SK-N-SH treated with all-trans-retinoic acid at 6 μM for 48 hours (cell line): ENCODE results near the gene MTAP.

Experiments used
- ATAC-seq: fragments of 200-7000 bp; cut with Tn5 transposase; 3 replicates; pipeline ENCODE4 v1.9.1; 2020; ENCODE audit warnings: mild to moderate bottlenecking, moderate library complexity
- ARNTL ChIP-seq: fragments of 450-650 bp; formaldehyde crosslinking; IDR thresholded peaks from 2 replicates; pipeline ENCODE4 v1.5.0; 2020; ENCODE audit warnings: low read depth, mild to moderate bottlenecking, moderate library complexity, borderline replicate concordance
- BACH2 ChIP-seq: fragments of 250-450 bp; sonication (Bioruptor Pico); IDR thresholded peaks from 2 replicates; pipeline ENCODE4 v1.9.0; 2021; ENCODE audit warnings: mild to moderate bottlenecking, borderline replicate concordance
- CSRNP3 ChIP-seq: fragments of 250-450 bp; sonication (Bioruptor Pico); IDR thresholded peaks from 2 replicates; pipeline ENCODE4 v1.5.1; 2021; ENCODE audit warnings: mild to moderate bottlenecking, moderate library complexity
- ESRRG ChIP-seq: fragments of 250-450 bp; sonication (Bioruptor Pico); IDR thresholded peaks from 2 replicates; pipeline ENCODE4 v1.6.1; 2021; ENCODE audit warnings: mild to moderate bottlenecking
- GLIS3 ChIP-seq: fragments of 250-450 bp; sonication (Bioruptor Pico); IDR thresholded peaks from 2 replicates; pipeline ENCODE4 v1.5.0; 2020; ENCODE audit warnings: mild to moderate bottlenecking, moderate library complexity
- ISL1 ChIP-seq: fragments of 250-450 bp; sonication (Bioruptor Pico); IDR thresholded peaks from 2 replicates; pipeline ENCODE4 v2.1.2; 2022; ENCODE audit warnings: mild to moderate bottlenecking, moderate library complexity
- OSR1 ChIP-seq: fragments of 250-450 bp; sonication (Bioruptor Pico); IDR thresholded peaks from 2 replicates; pipeline ENCODE4 v1.8.0; 2022; ENCODE audit warnings: moderate library complexity, mild to moderate bottlenecking, inconsistent platforms
- POU6F1 ChIP-seq: fragments of 250-450 bp; sonication (Bioruptor Pico); IDR thresholded peaks from 2 replicates; pipeline ENCODE4 v1.8.0; 2021; ENCODE audit warnings: low read depth, mild to moderate bottlenecking, moderate library complexity, borderline replicate concordance
- RARB ChIP-seq: fragments of 250-450 bp; sonication (Bioruptor Pico); IDR thresholded peaks from 2 replicates; pipeline ENCODE4 v1.8.0; 2021; ENCODE audit warnings: mild to moderate bottlenecking, moderate library complexity
- SNAI2 ChIP-seq: fragments of 250-450 bp; sonication (Bioruptor Pico); IDR thresholded peaks from 2 replicates; pipeline ENCODE4 v1.5.0; 2020; ENCODE audit warnings: mild to moderate bottlenecking, moderate library complexity
- TCF4 ChIP-seq: fragments of 250-450 bp; sonication (Bioruptor Pico); IDR thresholded peaks from 2 replicates; pipeline ENCODE4 v1.8.0; 2021; ENCODE audit warnings: mild to moderate bottlenecking, moderate library complexity, borderline replicate concordance
- TOX ChIP-seq: fragments of 250-450 bp; sonication (Bioruptor Pico); IDR thresholded peaks from 2 replicates; pipeline ENCODE4 v1.8.0; 2021; ENCODE audit warnings: mild to moderate bottlenecking, moderate library complexity, borderline replicate concordance
- ZC3H10 ChIP-seq: fragments of 250-450 bp; sonication (Bioruptor Pico); IDR thresholded peaks from 2 replicates; pipeline ENCODE4 v1.5.1; 2021; ENCODE audit warnings: mild to moderate bottlenecking, moderate library complexity
- ZFP3 ChIP-seq: fragments of 250-450 bp; sonication (Bioruptor Pico); IDR thresholded peaks from 2 replicates; pipeline ENCODE4 v1.5.0; 2020; ENCODE audit warnings: mild to moderate bottlenecking, moderate library complexity
- ZFP30 ChIP-seq: fragments of 450-650 bp; formaldehyde crosslinking; IDR thresholded peaks from 2 replicates; pipeline ENCODE4 v1.5.0; 2022; ENCODE audit warnings: mild to moderate bottlenecking, moderate library complexity
- ZNF565 ChIP-seq: fragments of 450-650 bp; formaldehyde crosslinking; conservative IDR thresholded peaks from 2 replicates; pipeline ENCODE4 v1.5.0; 2020; ENCODE audit warnings: low read depth, mild to moderate bottlenecking, moderate library complexity
- ZNF70 ChIP-seq: fragments of 450-650 bp; formaldehyde crosslinking; IDR thresholded peaks from 2 replicates; pipeline ENCODE4 v1.5.0; 2020; ENCODE audit warnings: mild to moderate bottlenecking, moderate library complexity
- ZNF8 ChIP-seq: fragments of 450-650 bp; formaldehyde crosslinking; IDR thresholded peaks from 2 replicates; pipeline ENCODE4 v1.5.0; 2020; ENCODE audit warnings: mild to moderate bottlenecking, moderate library complexity
- TF ChIP-seq, protein P1 (sequence below): fragments of 250-450 bp; sonication (Bioruptor Pico); IDR thresholded peaks from 2 replicates; pipeline ENCODE4 v1.8.0; 2020; ENCODE audit warnings: mild to moderate bottlenecking, moderate library complexity, borderline replicate concordance

MTAP gene

DNA sequence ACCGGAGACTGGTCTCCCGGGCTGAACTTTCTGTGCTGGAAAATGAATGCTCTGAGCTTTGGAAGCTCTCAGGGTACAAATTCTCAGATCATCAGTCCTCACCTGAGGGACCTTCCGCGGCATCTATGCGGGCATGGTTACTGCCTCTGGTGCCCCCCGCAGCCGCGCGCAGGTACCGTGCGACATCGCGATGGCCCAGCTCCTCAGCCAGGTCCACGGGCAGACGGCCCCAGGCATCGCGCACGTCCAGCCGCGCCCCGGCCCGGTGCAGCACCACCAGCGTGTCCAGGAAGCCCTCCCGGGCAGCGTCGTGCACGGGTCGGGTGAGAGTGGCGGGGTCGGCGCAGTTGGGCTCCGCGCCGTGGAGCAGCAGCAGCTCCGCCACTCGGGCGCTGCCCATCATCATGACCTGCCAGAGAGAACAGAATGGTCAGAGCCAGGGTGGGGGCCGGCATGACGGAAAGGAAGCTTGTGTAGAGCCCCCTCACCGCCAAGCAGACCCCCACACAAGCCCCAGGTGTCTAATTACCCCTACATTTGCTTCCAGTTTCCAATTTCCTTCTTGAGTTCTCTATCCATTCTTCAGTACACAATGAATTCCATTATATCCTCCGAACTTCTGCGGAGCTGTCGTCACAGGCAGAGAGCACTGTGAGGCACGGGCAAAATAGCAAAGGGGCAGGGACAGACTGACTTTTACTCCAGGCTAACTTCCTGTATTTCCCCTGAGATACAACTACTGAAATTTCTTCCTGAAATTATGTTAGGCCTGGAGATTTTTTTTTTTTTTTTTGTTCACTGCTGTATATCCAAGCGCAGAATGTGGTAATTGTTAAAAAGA, 168.6 kb downstream of the MTAP start:
- TF ChIP-seq SNAI2 (CRISPR knock-in tag) (no peak), BACH2 (no peak)
- no peak for ATAC-seq

- ATAC-seq, result no peak
- TF ChIP-seq ISL1, result no peak
- TF ChIP-seq RARB (CRISPR knock-in tag), result no peak
- no peak for TF ChIP-seq ZNF8 (CRISPR knock-in tag)
- TF ChIP-seq ZNF565 (CRISPR knock-in tag), result no peak
These were observed 169.9 kb downstream of the MTAP start for GRCh38 chr9:21972361-21972760.

DNA sequence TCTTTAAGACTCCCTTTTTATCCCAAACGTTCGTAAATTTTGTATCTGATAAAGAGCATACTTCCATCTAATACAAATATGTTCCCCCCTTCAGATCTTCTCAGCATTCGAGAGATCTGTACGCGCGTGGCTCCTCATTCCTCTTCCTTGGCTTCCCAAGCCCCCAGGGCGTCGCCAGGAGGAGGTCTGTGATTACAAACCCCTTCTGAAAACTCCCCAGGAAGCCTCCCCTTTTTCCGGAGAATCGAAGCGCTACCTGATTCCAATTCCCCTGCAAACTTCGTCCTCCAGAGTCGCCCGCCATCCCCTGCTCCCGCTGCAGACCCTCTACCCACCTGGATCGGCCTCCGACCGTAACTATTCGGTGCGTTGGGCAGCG, 171.9 kb downstream of the MTAP start:
- peak; percentile 7; the same call in 2 of the 3 replicates for ATAC-seq
- TF ChIP-seq POU6F1 (CRISPR knock-in tag), result no peak
- TF ChIP-seq ZC3H10 (CRISPR knock-in tag), result no peak
- TF ChIP-seq ESRRG (CRISPR knock-in tag), result no peak
- no peak for TF ChIP-seq ZFP3 (CRISPR knock-in tag)
- TF ChIP-seq TOX (CRISPR knock-in tag), result no peak

- peak; percentile 89 for ATAC-seq
- TF ChIP-seq, protein P1, sequence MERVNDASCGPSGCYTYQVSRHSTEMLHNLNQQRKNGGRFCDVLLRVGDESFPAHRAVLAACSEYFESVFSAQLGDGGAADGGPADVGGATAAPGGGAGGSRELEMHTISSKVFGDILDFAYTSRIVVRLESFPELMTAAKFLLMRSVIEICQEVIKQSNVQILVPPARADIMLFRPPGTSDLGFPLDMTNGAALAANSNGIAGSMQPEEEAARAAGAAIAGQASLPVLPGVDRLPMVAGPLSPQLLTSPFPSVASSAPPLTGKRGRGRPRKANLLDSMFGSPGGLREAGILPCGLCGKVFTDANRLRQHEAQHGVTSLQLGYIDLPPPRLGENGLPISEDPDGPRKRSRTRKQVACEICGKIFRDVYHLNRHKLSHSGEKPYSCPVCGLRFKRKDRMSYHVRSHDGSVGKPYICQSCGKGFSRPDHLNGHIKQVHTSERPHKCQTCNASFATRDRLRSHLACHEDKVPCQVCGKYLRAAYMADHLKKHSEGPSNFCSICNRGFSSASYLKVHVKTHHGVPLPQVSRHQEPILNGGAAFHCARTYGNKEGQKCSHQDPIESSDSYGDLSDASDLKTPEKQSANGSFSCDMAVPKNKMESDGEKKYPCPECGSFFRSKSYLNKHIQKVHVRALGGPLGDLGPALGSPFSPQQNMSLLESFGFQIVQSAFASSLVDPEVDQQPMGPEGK (CRISPR knock-in tag), result no peak
- TF ChIP-seq ZC3H10 (CRISPR knock-in tag), result no peak
- TF ChIP-seq CSRNP3, result no peak
- TF ChIP-seq TCF4 (CRISPR knock-in tag), result no peak
- TF ChIP-seq ZFP30 (CRISPR knock-in tag), result no peak
- no peak for TF ChIP-seq ARNTL (CRISPR knock-in tag)
These were observed 172.4 kb downstream of the MTAP start for GRCh38 chr9:21974722-21975409.

DNA sequence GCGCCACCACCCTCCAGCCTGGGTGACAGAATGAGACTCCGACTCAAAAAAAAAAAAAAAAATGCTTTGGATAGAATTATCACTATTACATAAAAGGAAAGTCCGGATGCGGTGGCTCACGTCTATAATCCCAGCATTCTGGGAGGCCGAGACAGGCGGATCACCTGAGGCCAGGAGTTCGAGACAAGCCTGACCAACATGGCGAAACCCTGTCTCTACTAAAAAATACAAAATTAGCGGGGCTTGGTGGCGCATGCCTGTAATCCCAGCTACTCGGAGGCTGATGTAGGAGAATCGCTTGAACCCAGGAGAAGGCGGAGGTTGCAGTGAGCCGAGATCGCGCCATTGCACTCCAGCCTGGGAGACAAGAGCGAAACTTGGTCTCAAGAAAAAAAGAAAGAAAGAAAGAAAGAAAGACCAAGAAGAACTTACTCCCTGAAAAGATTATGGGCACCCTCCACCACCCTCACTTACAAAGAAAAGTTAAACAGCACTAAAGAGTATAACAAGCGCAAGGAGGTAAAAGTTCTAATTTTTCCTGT, 174.0 kb downstream of the MTAP start:
- ATAC-seq, result no peak
- TF ChIP-seq TOX (CRISPR knock-in tag) (no peak), ZNF70 (CRISPR knock-in tag) (no peak), ZFP3 (CRISPR knock-in tag) (no peak), ZNF565 (CRISPR knock-in tag) (no peak), POU6F1 (CRISPR knock-in tag) (no peak), OSR1 (CRISPR knock-in tag) (no peak), GLIS3 (CRISPR knock-in tag) (no peak)
- TF ChIP-seq, protein P1 (CRISPR knock-in tag), result no peak
- TF ChIP-seq, all 23 proteins: peak for 0
